Hepatocyte (in vitro differentiated cells): ENCODE data around the gene AGO3.

Experiments used
- CTCF ChIP-seq: fragments of 200-600 bp; sonication (generic); IDR thresholded peaks from 2 replicates; pipeline ENCODE4 v1.5.1; 2016; ENCODE audit warnings: antibody characterized with exemption, mild to moderate bottlenecking; ENCODE audit not compliant: poor library complexity
- EZH2 ChIP-seq: fragments of 200-600 bp; sonication (generic); IDR thresholded peaks from 2 replicates; pipeline ENCODE4 v1.6.1; 2016; ENCODE audit warnings: antibody characterized with exemption, mild to moderate bottlenecking, borderline replicate concordance
- EZH2phosphoT487 ChIP-seq: fragments of 200-600 bp; sonication (generic); IDR thresholded peaks from one replicate; pipeline ENCODE4 v1.6.1; 2018; ENCODE audit warnings: antibody characterized with exemption, mild to moderate bottlenecking, low read depth, moderate library complexity; ENCODE audit not compliant: unreplicated experiment, severe bottlenecking

- TF ChIP-seq CTCF (no peak), EZH2phosphoT487 (no peak), EZH2 (no peak)
These were observed 76.1 kb downstream of the AGO3 start for GRCh38 chr1:36006941-36007500.
